Body of pancreas (tissue), 4 donors: ENCODE data around the gene SMIM12. TPM values are rescaled to one million over a fixed set of nuclear protein-coding genes. Genes with fewer than 3 reads are reported as not detected.

Experiments used
- ATAC-seq: fragments of 150-250 bp; one replicate; pipeline ENCODE4 v1.9.1; 2016
- DNase-seq, 4 donors: peaks; one replicate each; pipeline ENCODE4 v3.0.0-alpha.2; 2019
- H3K27ac ChIP-seq, 4 donors: fragments of 200-600 bp; sonication (generic); 1 replicate in 3 of 4; 2 replicates in 1 of 4; pipeline versions ENCODE4 v1.5.1 to v1.6.1; 2016 to 2019; ENCODE audit warnings: mild to moderate bottlenecking in 1 of 4, mixed read lengths in 1 of 4, moderate library complexity in 1 of 4
- H3K27me3 ChIP-seq, 2 donors: fragments of 200-600 bp; sonication (generic); one replicate each; pipeline ENCODE4 v1.6.0; 2016; ENCODE audit warnings: mild to moderate bottlenecking in 1 of 2
- H3K36me3 ChIP-seq, 2 donors: fragments of 200-600 bp; sonication (generic); replicated peaks in 1 of 2; 2 replicates each; pipeline ENCODE4 v1.5.1; 2016; ENCODE audit warnings: low read depth in 2 of 2; ENCODE audit not compliant: insufficient read depth in 1 of 2
- H3K4me1 ChIP-seq: fragments of 200-600 bp; sonication (generic); one replicate; pipeline ENCODE4 v1.6.0; 2016
- H3K4me3 ChIP-seq, 2 donors: fragments of 200-600 bp; sonication (generic); 1 replicate in 1 of 2; 2 replicates in 1 of 2; pipeline ENCODE4 v1.5.1; 2016 to 2019
- H3K9me3 ChIP-seq, 3 donors: fragments of 200-600 bp; sonication (generic); 1 replicate in 2 of 3; 2 replicates in 1 of 3; pipeline ENCODE4 v1.5.1; 2016
- POLR2A ChIP-seq, 3 donors: fragments of 450-650 bp; IDR thresholded peaks; one replicate each; pipeline ENCODE4 v1.6.1; 2016; ENCODE audit warnings: antibody characterized with exemption in 3 of 3, mild to moderate bottlenecking in 2 of 3
- WGBS, 2 donors: methylation state at CpG; one replicate each; pipeline ENCODE4 v1.1.5; 2017; 5-methylcytosine and 5-hydroxymethylcytosine counted together
- intact Hi-C: fragments of 100-400 bp; cut with DNase I; formaldehyde crosslinking; loops from one replicate; pipeline ENCODE4 v1.15.1; 2023
- total RNA-seq, 2 donors: library from RNA; depleted of rRNA; stranded (reverse); fragments of >200 nt; gene quantifications; one replicate each; pipeline ENCODE4 v1.1.0, GENCODE V29; 2016
- TF ChIP-seq, protein P1 (sequence below), 7 experiments: fragments of 450-650 bp in 4 of 7; fragments of 200-600 bp in 3 of 7; sonication (generic) in 3 of 7; IDR thresholded peaks; one replicate each; pipeline ENCODE4 v1.5.1; 2016 to 2019; ENCODE audit warnings: antibody characterized with exemption in 7 of 7

SMIM12 gene
- total RNA-seq, 2 donors from 2014 or later, result 7.8 to 22.1 TPM

DNA sequence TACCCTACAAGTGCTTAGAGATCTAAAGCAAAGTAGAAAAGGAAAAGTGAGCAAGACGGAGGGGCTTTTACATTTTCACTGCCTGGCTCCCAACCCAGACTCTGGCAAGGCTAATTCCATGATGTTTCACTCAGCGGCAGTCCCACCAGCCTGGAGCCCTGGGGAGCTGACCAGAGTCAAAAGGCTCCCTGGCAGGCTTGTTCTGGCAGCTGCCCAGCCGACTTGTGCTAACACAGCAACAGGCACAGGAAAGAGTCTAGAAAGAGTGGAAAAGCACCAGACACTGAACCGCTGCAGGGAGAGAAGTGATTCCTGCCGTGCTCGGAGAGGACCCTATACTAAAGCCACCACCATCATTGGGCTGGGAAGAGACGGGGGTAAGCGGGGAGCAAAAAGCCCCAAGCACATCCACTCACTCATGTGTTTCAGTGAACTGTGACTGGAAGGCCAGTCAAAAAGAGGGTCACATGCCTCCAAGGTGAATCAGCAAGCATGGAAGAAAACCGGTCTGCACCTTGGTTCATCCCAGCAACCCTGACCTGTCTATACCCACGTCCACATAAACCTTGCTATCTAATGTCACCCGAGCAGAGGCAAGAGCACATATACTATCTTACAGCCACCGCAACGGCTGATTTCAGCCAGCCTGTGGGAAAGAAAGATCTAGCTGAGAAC, 8.0 kb downstream of the SMIM12 start:
- intact Hi-C loops, result no loop called here
- TF ChIP-seq, protein P1, sequence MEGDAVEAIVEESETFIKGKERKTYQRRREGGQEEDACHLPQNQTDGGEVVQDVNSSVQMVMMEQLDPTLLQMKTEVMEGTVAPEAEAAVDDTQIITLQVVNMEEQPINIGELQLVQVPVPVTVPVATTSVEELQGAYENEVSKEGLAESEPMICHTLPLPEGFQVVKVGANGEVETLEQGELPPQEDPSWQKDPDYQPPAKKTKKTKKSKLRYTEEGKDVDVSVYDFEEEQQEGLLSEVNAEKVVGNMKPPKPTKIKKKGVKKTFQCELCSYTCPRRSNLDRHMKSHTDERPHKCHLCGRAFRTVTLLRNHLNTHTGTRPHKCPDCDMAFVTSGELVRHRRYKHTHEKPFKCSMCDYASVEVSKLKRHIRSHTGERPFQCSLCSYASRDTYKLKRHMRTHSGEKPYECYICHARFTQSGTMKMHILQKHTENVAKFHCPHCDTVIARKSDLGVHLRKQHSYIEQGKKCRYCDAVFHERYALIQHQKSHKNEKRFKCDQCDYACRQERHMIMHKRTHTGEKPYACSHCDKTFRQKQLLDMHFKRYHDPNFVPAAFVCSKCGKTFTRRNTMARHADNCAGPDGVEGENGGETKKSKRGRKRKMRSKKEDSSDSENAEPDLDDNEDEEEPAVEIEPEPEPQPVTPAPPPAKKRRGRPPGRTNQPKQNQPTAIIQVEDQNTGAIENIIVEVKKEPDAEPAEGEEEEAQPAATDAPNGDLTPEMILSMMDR (IDR thresholded peaks at IDR 0.05), result no peak
- TF ChIP-seq POLR2A (IDR thresholded peaks at IDR 0.05), result no peak
- Histone ChIP-seq H3K4me3 (no peak overlapping the region), H3K9me3 (no peaks in the 10 kb centered on the region), H3K4me1 (peaks cover 40% of the 10 kb centered on the region), H3K27me3 (no peaks in the 10 kb centered on the region), H3K36me3 (peaks cover 0 to 11% of the 10 kb centered on the region in 2 donors), H3K27ac (no peak overlapping the region)
- 49 to 56% methylated on average over 13 of the region's 13 CpGs for WGBS, 2 donors
- DNase-seq (peak; percentile 39 to 70 (median 58)), ATAC-seq (no peak)

DNA sequence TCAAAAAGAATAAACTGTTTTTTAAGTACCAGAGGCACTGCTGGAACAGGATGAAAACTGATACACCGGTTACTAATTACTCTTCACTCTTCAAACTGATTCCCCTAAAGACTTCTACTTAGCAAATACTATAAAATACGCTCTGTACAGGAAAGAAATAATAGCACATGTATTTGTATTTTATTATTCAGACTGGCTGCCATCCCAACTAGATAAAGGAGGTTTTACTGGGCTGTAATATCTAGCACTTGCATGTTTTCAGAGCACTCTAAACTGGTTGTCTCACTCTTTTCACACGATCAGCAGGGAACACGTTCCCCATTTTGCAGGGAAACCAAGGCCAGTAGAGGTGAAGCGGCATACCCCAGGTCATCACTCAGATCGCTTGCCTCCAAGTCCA, 9.2 kb downstream of the SMIM12 start:
- DNase-seq, result no peak
- intact Hi-C loops, result no loop called here
- no peaks in the 10 kb centered on the region for H3K27me3 ChIP-seq
- TF ChIP-seq POLR2A (IDR thresholded peaks at IDR 0.05), result no peak
- TF ChIP-seq, protein P1 (IDR thresholded peaks at IDR 0.05), result no peak
- H3K27ac ChIP-seq, result no peak overlapping the region
- H3K4me3 ChIP-seq, result no peak overlapping the region
- H3K4me1 ChIP-seq, result peaks cover 52% of the 10 kb centered on the region
- no peak for ATAC-seq
- H3K9me3 ChIP-seq, result no peaks in the 10 kb centered on the region
- WGBS, 2 donors, result 54 to 57% methylated on average over 6 of the region's 6 CpGs
- H3K36me3 ChIP-seq, result peaks cover 0 to 8% of the 10 kb centered on the region in 2 donors

DNA sequence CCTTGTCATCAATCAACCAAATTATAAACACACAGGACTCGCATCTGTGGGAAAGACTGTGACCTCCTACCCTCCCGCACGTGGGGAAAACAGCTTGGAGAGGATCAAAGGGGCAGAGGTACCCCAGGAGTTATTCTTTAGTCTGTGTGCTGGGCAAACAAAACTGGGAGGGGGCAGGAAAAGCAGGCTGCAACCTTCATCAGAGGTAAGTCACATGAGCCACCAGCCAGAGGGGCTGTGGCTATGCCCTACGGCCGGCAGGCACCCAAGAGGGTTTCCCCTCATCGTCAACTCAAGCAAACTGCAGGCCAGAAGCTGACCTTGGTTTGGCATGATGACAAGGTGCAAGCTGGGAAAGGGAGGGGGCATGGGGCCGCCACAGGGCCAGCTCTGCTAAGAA, 12.5 kb downstream of the SMIM12 start:
- Histone ChIP-seq H3K36me3 (no peaks in the 10 kb centered on the region), H3K4me1 (peaks cover 77% of the 10 kb centered on the region), H3K9me3 (no peaks in the 10 kb centered on the region), H3K27me3 (no peaks in the 10 kb centered on the region), H3K27ac (peak overlapping the region in 1 of 4 donors; percentile 38), H3K4me3 (no peak overlapping the region)
- WGBS, 2 donors, result 8 to 33% methylated on average over 3 to 7 of the region's 7 CpGs
- no peak for ATAC-seq
- TF ChIP-seq POLR2A (IDR thresholded peaks at IDR 0.05), result no peak
- TF ChIP-seq, protein P1 (IDR thresholded peaks at IDR 0.05), result no peak
- intact Hi-C loops, result no loop called here
- DNase-seq, result peak in 1 of 4 donors; percentile 43

DNA sequence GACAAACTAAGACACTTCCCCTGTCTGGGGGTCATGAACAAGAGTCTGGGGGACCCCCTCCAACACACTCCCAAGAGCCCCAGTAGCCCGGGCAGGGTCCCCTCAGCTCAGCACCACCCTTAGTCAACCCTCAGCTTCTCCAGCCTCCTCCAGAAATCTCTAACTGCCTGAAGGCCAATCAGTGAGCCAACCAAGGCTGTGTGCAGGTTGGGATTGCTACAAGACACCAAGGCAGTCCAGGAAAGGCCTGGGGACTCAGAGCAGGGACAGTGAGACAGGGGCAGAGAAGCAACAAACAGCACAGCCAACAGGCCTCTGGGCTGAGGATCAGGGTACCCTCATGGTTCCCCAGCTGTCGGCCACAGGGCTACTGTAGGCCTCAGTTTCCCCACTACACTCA, 13.3 kb downstream of the SMIM12 start:
- no peak for DNase-seq
- Histone ChIP-seq H3K4me3 (no peak overlapping the region), H3K27ac (peak overlapping the region in 1 of 4 donors; percentile 38), H3K9me3 (no peaks in the 10 kb centered on the region), H3K4me1 (peaks cover 74% of the 10 kb centered on the region), H3K36me3 (no peaks in the 10 kb centered on the region), H3K27me3 (no peaks in the 10 kb centered on the region)
- TF ChIP-seq, protein P1 (IDR thresholded peaks at IDR 0.05), result no peak
- no peak for TF ChIP-seq POLR2A (IDR thresholded peaks at IDR 0.05)
- WGBS, 2 donors, result 92 to 100% methylated on average over 1 of the region's 2 CpGs
- intact Hi-C loops, result no loop called here
- ATAC-seq, result no peak
